GM12864 (cell line): ENCODE results near the gene FARSB.

ENCODE experiments used
- DNase-seq: peaks from one replicate; pipeline ENCODE4 v3.0.0-alpha.2; 2011; ENCODE audit warnings: low read depth
- H3K4me3 ChIP-seq: 2 replicates; pipeline ENCODE4 v1.5.1; 2011; ENCODE audit warnings: mild to moderate bottlenecking, low read depth, low read length, control low read depth
- CTCF ChIP-seq: IDR thresholded peaks from 2 replicates; pipeline ENCODE4 v1.5.1; 2011; ENCODE audit warnings: low read depth, mild to moderate bottlenecking, moderate library complexity, low read length, control low read depth, inconsistent platforms; ENCODE audit errors: missing control alignments

The FARSB gene

DNA sequence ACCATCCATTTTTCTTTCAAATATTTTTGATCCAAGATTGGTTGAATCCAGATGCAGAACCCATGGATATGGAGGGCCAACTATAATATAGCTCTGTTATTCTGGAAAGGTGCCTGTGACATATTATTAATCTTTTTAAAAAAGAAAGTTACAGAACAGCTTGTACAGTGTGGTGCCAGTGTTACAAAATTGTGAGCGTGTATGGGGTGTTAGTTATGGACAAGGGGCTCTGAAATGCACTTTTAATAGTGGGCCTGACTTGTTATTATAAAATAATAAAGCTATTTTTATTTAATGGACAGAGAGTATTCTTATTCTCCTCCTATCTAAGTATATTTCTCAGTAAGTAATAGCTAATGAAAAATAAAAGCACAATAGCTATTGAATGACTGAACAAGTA, 111.2 kb downstream of the FARSB start:
- TF ChIP-seq CTCF, result no peak
- no peak overlapping the region for H3K4me3 ChIP-seq
- DNase-seq, result no peak

DNA sequence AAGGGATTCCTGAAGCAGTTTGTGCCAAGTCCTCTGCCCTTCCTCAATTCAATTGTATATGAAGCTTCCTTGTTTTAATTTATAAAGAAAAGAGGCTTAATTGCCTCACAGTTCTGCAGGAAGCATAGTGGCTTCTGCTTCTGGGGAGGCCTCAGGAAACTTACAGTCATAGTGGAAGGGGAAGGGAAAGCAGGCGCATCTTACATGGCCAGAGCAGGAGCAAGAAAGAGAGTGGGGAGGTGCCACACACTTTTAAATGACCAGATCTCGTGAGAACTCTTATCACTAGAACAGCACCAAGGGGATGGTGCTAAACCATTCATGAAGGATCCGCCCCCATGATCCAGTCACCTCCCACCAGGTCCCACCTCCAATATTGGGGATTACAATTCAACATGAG, 117.4 kb downstream of the FARSB start:
- DNase-seq, result no peak
- TF ChIP-seq CTCF, result no peak
- H3K4me3 ChIP-seq, result no peak overlapping the region

- TF ChIP-seq CTCF, result no peak
- no peak overlapping the region for H3K4me3 ChIP-seq
- DNase-seq, result no peak
Observed at GRCh38 chr2:222535477-222535876, 120.4 kb downstream of the FARSB start.

- no peak for TF ChIP-seq CTCF
- H3K4me3 ChIP-seq, result no peak overlapping the region
- DNase-seq, result no peak
Observed at GRCh38 chr2:222532315-222532714, 123.6 kb downstream of the FARSB start.

DNA sequence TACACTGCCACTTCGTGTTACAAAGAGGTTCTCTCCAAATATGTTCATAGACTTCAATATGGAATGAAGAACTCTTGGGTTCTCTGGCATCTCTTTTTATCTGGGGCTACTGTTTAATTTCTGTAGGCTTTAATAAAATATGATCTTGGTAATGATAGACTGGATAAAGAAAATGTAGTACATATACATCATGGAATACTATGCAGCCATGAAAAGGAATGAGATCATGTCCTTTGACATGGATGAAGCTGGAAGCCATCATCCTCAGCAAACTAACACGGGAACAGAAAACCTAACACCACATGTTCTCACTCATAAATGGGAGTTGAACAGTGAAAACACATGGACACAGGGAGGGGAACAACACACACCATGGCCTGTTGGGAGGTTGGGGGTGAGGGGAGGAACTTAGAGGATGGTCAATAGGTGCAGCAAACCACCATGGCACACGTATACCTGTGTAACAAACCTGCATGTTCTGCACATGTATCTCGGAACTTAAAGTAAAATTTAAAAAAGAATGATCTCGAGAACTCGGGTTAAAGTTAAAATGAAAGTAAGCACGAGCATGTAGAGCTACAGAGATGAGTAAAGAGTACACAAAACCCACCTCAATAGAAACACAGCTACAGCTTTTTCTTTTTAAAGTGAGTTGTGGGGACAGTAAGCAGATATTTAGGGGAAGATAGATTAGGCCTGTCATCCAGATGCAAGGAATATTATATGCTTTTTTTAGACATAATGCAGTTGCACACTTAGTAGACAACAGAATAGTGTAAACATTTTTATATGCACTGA, 129.2 kb downstream of the FARSB start:
- TF ChIP-seq CTCF, result no peak
- no peak for DNase-seq
- no peak overlapping the region; the same call in 1 of the 2 replicates for H3K4me3 ChIP-seq

GRCh38 chr2:222525811-222526210, 130.1 kb downstream of the FARSB start:
- H3K4me3 ChIP-seq, result no peak overlapping the region
- TF ChIP-seq CTCF, result no peak

More at GRCh38 chr2:222525811-222526210, 130.1 kb downstream of the FARSB start:
- no peak for DNase-seq
